Umbilical cord (tissue), 2 donors: ENCODE measurements around the gene GNG4. TPM values are rescaled to one million over a fixed set of nuclear protein-coding genes. Genes with fewer than 3 reads are reported as not detected.

Experiments used
- DNase-seq: peaks from one replicate; pipeline ENCODE4 v3.0.0-alpha.2; 2015; ENCODE audit warnings: low spot score
- total RNA-seq: library from RNA; depleted of rRNA; stranded (reverse); fragments of >200 nt; gene quantifications from one replicate; pipeline ENCODE4 v1.2.3, GENCODE V29; 2014; ENCODE audit warnings: low replicate concordance; ENCODE audit not compliant: insufficient read depth

The GNG4 gene
- 1.9 TPM for total RNA-seq

DNA sequence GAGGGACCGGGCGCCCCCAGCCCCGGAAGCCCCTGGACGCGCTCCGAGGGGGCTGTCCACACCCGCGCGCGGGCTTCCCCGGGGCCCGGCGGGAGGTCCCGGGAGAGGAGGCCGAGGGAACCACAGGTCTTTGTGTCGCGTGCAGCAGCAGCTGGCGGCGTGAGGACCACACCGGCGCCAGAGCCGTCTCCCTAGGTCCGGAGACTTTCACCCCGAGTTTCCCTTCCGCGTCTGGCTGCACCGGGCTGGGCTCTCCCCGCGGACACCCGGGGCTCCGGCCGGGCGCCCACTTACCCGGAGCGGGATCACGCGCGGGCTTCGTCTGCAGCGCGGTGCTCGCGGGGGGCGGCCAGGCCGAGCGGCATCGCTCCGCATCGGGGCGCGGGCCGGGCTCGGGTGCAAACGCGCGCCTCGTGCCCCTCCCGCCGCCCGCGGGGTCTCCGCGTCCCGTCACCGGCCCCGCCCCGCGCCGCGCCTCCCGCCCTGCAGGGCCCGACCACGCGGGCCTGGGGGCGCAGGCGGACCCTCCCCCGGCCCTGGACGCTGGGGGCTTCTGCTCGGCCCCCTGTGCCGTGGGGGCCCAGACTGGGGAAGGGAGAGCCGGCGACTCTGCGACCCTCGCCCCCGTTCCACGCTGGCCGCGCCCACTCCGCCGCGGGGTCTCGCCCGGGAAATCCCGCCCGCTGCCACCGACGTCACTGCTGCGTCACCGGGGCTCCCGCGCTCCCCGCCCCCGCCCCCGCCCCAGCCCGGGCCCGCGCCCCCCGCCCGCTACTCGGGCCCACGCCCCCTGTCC lies at the start of gene GNG4:
TSS of gene GNG4 (minus strand) at position 417 of the 796 bp plus-strand sequence. CDS start 65,946 bp downstream, outside the sequence.
- DNase-seq, result peak; percentile 11

DNA sequence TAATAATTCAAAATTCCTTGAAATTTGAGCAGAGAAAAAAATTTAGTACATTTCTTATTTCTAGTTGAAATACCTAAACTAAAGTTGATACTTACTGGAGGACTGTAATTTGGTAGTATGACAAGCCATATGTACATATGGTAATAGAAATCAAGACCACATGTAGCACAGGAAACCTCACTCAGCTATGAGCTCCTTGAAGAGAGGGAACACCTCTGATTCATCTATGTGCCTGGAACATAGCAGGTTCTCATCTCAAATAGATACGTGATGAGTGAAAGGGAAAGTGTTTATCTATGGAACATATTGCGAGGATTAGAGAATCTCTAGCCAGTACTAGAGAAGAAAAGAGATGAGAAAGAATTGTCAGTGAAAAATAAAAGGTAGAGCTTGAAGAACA lies 47.9 kb upstream of the GNG4 start:
- DNase-seq, result no peak

DNA sequence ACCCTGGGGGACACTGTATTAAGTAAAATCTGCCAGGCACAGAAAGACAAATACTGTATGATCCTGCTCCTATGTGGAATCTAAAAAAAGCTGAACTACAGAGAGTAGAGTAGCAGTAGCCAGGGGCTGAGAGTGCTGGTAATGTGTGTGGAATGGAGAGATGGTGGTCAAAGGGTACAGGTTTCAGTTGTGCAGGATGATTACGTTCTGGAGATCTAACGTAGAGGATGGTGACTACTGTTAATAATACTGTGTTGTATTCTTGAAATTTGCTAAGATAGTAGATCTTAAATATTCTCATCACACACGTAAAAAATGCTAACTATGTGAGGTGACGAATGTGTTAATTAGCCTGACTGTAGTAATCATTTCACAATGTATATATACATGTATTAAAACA lies 39.8 kb upstream of the GNG4 start:
- DNase-seq, result no peak

DNA sequence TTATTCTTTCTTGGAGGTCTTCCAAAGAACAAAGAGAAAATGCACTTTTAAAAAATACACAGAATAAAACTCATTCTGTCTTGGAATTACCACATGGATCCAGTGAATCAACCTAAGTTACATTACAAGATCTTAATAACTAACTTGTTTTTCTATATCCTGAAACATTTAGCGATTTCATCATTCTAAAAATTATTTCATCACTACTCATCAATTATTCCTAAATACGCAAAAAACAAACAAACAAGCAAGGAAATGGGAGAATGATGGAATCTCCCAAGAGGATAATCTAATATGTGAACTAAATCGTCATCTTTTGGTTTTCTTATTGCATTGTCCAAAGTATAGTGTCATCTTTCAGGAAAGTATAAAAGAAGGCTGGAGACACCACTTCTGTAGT lies 38.5 kb upstream of the GNG4 start:
- no peak for DNase-seq

DNA sequence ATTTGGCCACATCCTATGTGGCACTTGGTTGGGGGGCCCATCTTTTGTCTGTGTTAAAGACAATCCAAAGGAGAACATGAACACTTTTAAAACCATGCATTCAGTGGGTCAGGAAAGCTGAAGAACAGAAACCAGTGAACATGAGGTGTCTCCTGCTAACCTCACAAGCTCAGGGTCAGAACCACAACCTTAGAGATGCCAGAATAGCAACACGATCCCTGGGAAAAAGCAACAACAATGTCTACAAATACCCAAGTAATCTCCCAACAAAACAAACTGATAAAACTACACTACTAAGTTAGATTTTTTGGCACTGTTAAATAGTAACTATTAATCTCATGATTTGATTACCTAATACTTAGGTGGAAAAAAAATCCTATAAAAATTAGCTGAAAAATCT lies 34.1 kb upstream of the GNG4 start:
- DNase-seq, result no peak

DNA sequence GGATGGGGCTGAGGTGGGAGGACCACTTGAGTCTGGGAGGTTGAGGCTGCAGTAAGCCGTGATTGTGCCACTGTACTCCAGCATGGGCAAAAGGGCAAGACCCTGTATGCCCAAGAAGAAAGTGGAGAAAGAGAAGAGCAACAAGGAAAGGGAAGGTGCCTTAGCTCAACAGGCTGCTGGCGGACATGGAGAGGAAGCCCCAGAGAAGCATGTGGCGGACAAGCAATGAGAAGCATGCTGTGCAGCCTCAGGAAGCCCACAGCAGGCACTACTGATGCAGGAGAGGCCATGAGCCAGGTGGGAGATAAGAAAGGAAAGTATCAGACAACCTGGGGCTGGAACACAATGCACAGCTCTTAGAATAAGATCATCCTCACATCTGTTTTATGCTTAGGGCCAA lies 32.6 kb upstream of the GNG4 start:
- no peak for DNase-seq

DNA sequence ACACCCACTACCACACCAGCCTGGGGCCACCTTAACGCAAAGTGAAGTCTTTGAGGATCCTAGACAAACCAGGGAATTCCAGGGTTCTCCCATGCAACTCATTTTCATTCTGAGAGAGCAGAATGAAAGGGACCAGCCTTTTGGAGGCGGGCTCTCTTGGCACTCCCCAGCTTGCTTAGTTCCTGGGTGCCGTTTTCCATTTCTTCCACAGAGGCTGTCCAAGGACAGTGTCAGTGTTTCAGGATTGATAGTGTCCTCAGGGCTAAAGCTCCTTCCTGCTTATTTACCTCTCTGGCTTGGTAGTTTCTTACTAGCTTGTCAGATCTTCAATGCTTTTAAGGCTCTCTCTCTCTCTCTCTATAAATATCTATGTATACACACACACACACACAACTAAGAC lies 30.1 kb upstream of the GNG4 start:
- DNase-seq, result peak; percentile 13

DNA sequence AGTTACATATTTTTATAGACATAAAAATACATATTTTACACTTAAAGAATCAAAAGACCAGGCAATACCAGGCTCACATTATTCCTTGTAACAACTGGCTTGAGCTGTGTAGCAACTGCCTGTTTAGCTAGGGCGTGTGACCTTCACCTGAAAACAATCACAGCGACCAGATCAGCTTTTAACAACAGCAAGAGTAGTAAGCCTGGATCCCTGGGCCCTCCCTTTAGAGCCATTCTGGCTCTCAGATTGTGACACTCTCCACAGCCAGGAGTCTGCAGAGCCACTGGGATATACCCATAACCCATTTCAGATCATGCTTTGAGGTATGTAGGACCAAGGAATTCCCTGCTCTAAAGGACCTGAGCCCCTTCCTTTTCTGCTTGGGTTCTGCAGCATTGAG lies 29.4 kb upstream of the GNG4 start:
- no peak for DNase-seq

DNA sequence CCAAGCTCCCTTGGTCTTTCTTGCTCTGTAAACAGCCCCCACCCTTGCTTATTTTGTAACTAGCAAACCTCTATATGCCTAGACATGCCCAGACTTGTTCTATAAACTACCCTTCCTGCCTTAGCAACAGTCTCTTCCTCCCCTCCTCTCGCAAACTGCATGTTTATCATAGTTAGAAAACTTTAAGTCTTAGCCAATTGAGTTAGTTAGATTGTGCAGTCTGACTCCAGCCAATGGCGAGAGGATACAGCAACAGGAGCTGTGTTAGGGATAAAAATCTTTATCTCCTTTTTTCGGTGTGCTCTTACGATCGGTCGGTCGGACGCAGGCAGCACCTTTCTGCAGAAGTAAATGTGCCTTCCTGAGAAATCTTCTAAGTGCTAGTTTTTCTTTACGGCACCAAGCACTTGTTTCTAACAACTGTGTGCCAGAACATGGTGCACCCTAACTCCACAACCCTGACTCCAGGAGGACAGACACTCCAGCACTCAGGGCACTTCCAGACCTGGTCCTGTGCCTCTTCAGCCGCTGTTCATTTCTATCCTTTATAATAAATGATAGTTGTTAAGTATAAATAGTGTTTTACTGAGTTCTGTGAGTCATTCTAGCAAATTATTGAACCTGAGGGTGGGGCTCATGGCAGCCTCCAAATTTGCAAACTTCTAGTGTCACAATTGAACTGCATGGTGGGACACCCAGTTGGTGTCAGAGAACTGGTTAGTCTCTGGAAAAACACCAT lies 25.7 kb upstream of the GNG4 start:
- DNase-seq, result no peak

DNA sequence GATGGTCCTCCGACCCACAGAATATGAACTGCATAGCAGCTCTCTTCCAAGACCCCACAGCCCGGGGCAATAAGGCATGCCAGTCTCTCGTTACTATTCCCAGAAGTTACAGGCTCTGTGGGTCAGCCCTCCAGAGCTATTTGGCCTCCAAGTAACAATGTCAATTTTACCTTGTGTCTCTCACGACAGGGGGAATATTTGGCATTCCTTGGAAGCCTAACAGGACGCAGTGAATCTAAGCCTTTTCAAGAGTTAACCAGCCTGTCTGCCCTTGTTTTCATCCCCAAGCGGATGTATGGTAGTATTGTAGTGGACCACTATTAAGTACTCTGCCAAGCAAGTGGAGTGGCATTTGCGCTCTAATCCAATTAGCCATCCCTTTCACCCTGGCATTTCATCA lies 24.4 kb upstream of the GNG4 start:
- no peak for DNase-seq

DNA sequence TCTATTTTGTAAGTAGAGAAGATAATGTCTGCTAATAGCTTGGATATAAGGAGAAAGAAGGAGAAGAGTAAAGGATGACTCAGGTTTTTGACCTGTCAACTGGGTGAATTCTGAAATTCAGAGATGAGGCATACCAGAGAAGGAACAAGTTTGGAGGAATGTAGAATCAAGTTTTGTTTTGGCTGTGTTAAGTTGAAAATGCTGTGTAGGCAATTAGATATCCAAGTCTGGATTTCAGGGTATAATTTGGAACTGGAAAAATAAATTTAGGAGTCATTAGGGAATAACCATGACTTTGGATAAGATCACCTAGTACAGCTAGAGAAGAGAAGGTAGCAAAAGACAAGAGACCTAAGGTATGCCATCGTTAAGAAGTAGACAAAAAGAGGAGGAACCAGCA lies 22.4 kb upstream of the GNG4 start:
- DNase-seq, result no peak

DNA sequence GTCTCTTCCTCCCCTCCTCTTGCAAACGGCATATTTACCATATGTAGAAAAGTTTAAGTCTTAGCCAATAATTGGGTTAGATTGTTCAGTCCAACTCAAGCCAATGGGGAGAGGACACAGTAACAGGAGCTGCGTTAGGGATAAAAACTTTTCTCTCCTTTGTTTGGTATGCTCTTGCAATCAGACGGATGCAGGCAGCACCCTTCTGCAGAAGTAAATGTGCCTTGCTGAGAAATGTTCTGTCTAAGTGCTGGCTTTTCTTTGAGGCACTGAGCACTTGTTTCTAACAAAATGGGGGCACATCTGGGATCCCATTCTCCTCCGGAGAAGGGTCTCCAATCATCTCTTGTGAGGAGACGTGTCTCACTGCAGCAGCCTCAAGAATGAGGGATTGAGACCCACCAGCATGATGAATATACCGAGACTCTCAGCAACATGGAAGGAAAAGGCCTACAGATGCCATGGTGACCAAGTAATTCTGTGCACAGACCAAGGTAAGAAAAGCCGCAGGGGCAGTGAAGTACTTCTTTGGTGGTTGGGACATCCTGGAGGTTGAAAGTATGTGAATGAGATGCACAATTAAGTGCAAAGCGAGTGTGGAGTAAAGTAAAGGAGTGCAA lies 20.7 kb upstream of the GNG4 start:
- no peak for DNase-seq

DNA sequence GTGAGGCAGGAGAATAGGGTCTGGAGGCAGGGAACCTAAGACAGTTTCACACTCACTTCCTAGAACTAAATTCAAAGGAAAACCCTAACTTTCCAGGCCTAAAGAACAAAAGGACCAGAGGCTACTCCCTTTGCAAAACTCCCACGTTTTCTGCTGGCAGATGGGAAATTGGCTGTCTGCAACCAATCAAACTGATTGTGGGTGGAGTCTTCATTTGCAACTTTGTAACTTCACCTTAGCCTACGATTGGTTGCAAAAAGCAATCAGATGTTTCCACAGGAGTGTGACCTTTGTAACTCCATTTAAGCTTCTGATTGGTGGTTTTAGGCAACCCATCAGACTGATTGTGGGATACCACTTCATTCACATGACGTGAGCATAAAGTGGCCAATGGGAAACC lies 19.7 kb upstream of the GNG4 start:
- DNase-seq, result no peak

DNA sequence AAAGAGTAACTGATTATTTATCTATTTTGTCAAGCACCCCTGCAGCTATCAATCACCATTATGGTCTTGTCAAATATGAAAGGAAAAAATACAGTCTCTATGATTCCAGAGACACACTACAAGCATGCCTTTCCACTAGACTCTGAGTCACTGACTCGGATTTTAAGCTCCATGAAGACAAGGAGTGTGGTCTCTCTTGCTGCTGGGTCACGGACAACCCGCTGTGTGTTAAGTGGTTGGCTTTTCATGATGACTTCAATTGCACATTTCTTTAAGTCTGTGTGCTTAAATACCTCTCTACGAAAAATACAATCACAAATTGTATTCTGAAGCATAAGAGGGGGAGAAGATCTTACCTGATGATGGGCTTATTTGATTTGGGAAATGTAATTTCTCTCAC lies 14.0 kb upstream of the GNG4 start:
- no peak for DNase-seq

DNA sequence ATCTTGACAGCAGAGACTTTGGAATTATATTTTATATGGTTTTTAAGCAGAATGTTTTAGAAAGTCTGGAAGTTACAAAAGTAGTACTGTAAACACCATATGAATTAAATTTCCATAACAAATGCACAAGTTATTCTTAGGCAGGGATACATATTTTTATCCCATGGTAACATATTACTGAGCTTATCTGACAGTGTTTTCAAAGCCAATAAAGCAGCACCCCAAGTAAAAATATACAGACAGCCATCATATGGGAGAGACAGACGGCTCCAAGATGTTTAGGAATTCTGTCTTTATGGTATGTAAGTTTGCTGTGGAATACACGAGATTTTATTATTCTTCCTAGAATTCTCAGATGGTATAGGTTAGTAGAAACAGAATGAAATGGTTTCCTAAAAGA lies 12.0 kb upstream of the GNG4 start:
- DNase-seq, result no peak

DNA sequence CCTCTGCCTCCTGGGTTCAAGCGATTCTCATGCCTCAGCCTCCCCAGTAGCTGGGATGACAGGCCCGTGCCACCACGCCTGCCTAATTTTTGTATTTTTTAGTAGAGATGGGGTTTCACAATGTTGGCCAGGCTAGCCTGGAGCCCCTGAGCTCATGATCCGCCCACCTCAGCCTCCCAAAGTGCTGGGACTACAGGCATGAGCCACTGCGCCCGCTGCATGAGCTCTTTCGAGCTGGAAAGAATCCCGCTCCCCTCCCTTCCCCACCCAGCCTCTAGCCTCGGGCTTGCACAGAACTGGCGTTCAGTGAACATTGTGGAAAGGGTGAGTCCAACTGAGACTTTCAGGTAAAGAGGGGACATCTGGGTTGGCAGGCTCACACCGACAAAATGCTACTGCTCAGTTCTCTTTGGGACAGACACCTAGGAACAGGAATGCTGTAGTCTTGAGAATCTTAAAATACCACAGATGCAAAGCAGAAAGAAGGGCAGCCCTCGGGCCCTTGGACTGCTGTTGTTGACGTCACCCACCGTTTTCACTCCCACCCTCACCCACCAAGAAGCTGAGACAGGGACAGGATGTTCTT lies 9.7 kb upstream of the GNG4 start:
- DNase-seq, result no peak

DNA sequence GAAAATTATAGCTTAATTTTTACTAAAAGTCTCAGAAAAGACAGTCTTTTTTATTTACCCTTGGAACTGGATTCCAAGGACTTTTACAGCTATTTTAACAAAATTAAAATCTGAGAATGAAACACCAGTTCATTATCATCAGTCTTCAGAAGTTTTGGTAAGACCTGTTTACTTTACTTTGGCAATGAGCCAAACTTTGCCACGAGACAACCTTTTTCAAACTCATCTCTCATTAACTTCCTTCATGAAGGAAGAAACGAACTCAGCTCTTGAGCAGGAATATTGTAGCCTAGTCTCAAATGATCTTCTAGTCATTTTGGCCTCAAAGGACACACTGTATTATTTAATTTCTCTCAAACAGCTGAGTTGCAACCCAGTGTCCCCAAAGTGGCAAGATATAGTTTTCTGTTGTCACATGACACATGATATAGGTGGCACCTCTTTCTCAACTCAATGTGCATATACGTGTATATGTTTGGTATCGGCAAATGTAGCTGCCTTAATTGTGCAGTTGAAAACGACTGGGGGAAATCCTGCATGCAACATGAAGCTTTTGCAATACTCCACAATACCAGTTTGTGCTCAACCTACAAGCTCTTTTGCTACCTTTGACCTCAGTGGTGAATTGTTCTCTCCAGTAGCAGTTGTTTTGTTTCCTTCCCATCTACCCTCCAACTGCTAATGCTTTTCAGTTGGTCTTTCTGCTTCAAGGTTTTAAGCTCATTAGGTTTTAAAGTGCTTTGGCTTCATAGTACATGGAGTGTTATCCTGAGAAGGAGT lies 8.4 kb upstream of the GNG4 start:
- no peak for DNase-seq

DNA sequence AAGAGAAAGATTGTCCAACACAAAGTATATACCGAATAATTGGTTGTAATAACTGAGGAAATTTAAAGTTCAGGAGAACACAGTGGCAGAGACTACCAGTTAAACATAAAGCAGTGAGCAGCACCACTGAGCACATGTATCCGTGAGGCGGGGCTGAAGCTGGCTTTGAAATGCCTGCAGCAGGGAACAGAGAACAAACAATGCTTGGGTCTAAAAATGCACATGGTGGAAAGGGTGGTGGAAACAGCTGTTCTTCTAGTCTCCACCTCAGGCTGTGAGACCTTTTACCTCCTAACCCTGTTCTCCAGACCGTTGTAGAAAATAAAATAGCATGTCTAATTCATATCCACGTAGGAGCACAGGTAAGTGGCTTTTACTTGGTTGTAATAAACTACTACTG lies 7.7 kb upstream of the GNG4 start:
- no peak for DNase-seq

DNA sequence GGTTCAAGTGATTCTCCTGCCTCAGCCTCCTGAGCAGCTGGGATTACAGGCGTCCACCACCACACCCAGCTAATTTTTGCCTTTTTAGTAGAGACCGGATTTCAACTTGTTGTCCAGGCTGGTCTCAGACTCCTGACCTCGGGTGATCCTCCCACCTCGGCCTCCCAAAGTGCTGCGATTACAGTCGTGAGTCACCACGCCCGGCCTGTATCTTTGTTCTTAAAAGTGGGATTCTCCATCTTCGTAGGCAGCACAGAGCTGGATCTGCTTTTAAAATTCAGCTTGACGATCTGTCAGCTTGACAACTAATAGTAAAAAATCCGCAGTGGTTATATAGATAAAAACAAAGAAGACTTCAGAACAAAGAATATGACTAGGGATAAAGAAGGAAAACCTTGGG lies 2.8 kb upstream of the GNG4 start:
- DNase-seq, result no peak

DNA sequence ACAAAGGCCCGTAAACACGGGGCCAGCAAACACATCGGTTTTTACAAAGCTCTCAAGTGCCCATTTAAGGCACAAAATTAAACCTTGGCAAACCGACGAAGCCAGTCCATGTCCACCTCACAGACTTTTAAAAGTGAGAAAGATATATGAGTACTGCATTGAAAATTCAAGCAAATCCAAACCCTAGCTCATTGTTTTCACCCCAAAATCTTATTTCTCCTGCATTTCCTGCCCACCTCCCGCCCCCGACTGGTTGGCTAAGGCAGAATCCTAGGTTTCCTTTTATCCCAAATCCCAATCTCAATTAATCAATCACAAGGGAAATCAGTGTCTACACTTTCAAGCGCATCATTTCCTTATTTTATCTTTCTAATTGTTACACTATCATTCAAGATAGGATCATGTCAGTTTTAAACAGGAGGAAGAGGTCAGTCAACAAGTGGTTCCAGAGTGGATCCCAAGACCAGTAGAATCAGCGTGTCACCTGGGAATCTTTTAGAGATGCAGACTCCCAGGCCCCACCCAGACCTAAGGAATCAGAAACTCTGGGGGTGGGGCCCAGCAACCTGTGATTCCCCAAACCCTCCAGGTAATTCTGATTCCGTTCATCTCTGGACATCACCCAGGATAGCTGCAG lies 1.7 kb upstream of the GNG4 start:
- DNase-seq, result no peak
